ENCODE data around the gene B4GALT1.

The B4GALT1 gene

GRCh38 chr9:33137781-33138264 lies 29.3 kb downstream of the B4GALT1 start:
- no peak overlapping the region for H4K5ac ChIP-seq (ENCODE audit: low read length)
- no peak overlapping the region for H4K8ac ChIP-seq (ENCODE audit: low read depth, low read length)
- no peak for DNase-seq
- no peak overlapping the region for H3K18ac ChIP-seq (ENCODE audit: low read length)
- H3K4me1 ChIP-seq (ENCODE audit: control insufficient read depth, low read depth, low read length), result no peaks in the 10 kb centered on the region
- no peak overlapping the region for H2AK5ac ChIP-seq (ENCODE audit: low read length)
- no peak overlapping the region for H2BK120ac ChIP-seq (ENCODE audit: low read depth, low read length)
- no peak overlapping the region for H3K23ac ChIP-seq (ENCODE audit: low read length)
- no peak overlapping the region for H2BK15ac ChIP-seq (replicated peaks; ENCODE audit: low read depth)
- no peaks in the 10 kb centered on the region for H3K27me3 ChIP-seq (ENCODE audit: insufficient read depth, low read length, poor library complexity)
- WGBS (ENCODE audit: extremely low coverage, insufficient coverage, low lambda C conversion rate), result no CpG with 5 or more reads among the region's 11 CpGs
- H3K36me3 ChIP-seq (ENCODE audit: control insufficient read depth, insufficient read depth, low read length), result no peaks in the 10 kb centered on the region
- H3K27ac ChIP-seq (ENCODE audit: low read depth, low read length), result no peak overlapping the region
- H3K56ac ChIP-seq (ENCODE audit: low read length), result no peak overlapping the region
- H3K79me1 ChIP-seq (ENCODE audit: low read length), result peaks cover 12% of the 10 kb centered on the region
- no peak overlapping the region for H3K9ac ChIP-seq (ENCODE audit: low read length)
- H3K79me2 ChIP-seq (ENCODE audit: control insufficient read depth, insufficient read depth, low read length), result peaks cover 6% of the 10 kb centered on the region
- no peak overlapping the region for H3K4me3 ChIP-seq (ENCODE audit: low read length)
- H2BK5ac ChIP-seq (ENCODE audit: low read length), result no peak overlapping the region
- H3K4me2 ChIP-seq (ENCODE audit: low read length), result no peak overlapping the region
- H3K4ac ChIP-seq (ENCODE audit: low read depth, low read length), result no peak overlapping the region

DNA sequence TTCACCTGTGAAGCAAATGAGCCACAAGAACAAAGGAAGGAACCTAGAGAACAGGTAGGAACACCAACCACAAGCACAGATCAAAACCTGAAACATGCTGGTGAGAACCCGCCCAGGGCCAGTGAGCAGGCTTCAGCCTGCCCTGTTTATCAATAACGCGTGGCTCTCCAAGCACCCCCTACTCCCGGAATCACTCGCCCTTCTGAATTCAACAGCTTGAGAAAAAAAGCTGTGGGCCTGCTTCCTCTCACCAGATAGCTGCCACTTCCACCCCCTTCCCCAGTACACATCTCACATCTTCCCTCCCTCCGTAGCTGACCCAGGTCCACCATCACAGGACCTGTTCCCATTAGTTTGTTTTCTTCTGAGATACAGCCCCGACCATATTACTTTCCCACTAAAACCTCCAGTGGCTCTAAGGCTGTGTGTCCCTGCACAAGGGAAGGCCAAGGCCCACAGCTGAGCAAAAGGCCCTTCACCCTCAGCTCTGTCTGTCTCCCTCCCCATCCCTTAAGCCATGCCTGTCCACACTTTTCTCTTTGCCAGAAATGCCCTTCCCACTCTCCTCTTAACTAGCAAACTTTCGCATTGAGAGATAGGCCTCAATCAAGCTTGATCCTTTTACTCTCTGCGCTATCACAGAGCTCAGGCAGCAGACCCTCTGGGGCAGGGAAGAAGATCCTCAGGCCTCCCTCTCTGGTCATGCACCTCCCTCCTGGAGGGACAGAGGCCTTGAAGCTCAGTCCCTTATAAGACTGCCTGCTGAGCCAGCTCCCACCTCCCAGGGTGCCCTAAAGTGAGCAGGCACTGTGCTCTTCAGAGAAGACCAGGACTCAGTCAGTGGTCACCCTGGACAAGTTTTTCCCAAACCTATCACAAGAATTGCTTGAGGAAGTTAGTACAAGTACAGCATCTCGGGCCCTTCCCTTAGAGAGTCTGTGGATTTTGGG lies 30.1 kb downstream of the B4GALT1 start:
- Histone ChIP-seq H3K18ac (ENCODE audit: low read length) (no peak overlapping the region), H3K9ac (ENCODE audit: low read length) (no peak overlapping the region), H3K4me1 (ENCODE audit: control insufficient read depth, low read depth, low read length) (no peaks in the 10 kb centered on the region), H3K23ac (ENCODE audit: low read length) (no peak overlapping the region), H3K79me2 (ENCODE audit: control insufficient read depth, insufficient read depth, low read length) (peaks cover 6% of the 10 kb centered on the region), H3K56ac (ENCODE audit: low read length) (no peak overlapping the region), H3K27me3 (ENCODE audit: insufficient read depth, low read length, poor library complexity) (no peaks in the 10 kb centered on the region), H3K4me3 (ENCODE audit: low read length) (no peak overlapping the region), H2BK15ac (replicated peaks; ENCODE audit: low read depth) (no peak overlapping the region), H3K4me2 (ENCODE audit: low read length) (no peak overlapping the region), H2BK5ac (ENCODE audit: low read length) (no peak overlapping the region), H3K27ac (ENCODE audit: low read depth, low read length) (no peak overlapping the region), H3K36me3 (ENCODE audit: control insufficient read depth, insufficient read depth, low read length) (no peaks in the 10 kb centered on the region), H4K5ac (ENCODE audit: low read length) (no peak overlapping the region), H3K4ac (ENCODE audit: low read depth, low read length) (no peak overlapping the region), H3K79me1 (ENCODE audit: low read length) (peaks cover 12% of the 10 kb centered on the region), H2AK5ac (ENCODE audit: low read length) (no peak overlapping the region), H2BK120ac (ENCODE audit: low read depth, low read length) (no peak overlapping the region), H4K8ac (ENCODE audit: low read depth, low read length) (no peak overlapping the region)
- DNase-seq, result no peak
- WGBS (ENCODE audit: extremely low coverage, insufficient coverage, low lambda C conversion rate), result no CpG with 5 or more reads among the region's 10 CpGs

GRCh38 chr9:33135470-33135958 lies 31.6 kb downstream of the B4GALT1 start:
- no peak overlapping the region for H3K27ac ChIP-seq (ENCODE audit: low read depth, low read length)
- H4K8ac ChIP-seq (ENCODE audit: low read depth, low read length), result no peak overlapping the region
- no peak overlapping the region for H2BK15ac ChIP-seq (replicated peaks; ENCODE audit: low read depth)
- H3K4me1 ChIP-seq (ENCODE audit: control insufficient read depth, low read depth, low read length), result no peaks in the 10 kb centered on the region
- H3K79me1 ChIP-seq (ENCODE audit: low read length), result peaks cover 12% of the 10 kb centered on the region
- H3K4me2 ChIP-seq (ENCODE audit: low read length), result no peak overlapping the region
- H2BK120ac ChIP-seq (ENCODE audit: low read depth, low read length), result no peak overlapping the region
- H3K56ac ChIP-seq (ENCODE audit: low read length), result no peak overlapping the region
- no peak overlapping the region for H3K4ac ChIP-seq (ENCODE audit: low read depth, low read length)
- peaks cover 6% of the 10 kb centered on the region for H3K79me2 ChIP-seq (ENCODE audit: control insufficient read depth, insufficient read depth, low read length)
- H3K4me3 ChIP-seq (ENCODE audit: low read length), result no peak overlapping the region
- no peak overlapping the region for H3K9ac ChIP-seq (ENCODE audit: low read length)
- no peak overlapping the region for H3K18ac ChIP-seq (ENCODE audit: low read length)
- no peak overlapping the region for H3K23ac ChIP-seq (ENCODE audit: low read length)
- DNase-seq, result no peak
- H3K36me3 ChIP-seq (ENCODE audit: control insufficient read depth, insufficient read depth, low read length), result no peaks in the 10 kb centered on the region
- H2BK5ac ChIP-seq (ENCODE audit: low read length), result no peak overlapping the region
- no peak overlapping the region for H2AK5ac ChIP-seq (ENCODE audit: low read length)
- H4K5ac ChIP-seq (ENCODE audit: low read length), result no peak overlapping the region
- H3K27me3 ChIP-seq (ENCODE audit: insufficient read depth, low read length, poor library complexity), result no peaks in the 10 kb centered on the region
- WGBS (ENCODE audit: extremely low coverage, insufficient coverage, low lambda C conversion rate), result no CpG with 5 or more reads among the region's 8 CpGs

- H4K8ac ChIP-seq (ENCODE audit: low read depth, low read length), result no peak overlapping the region
- no peak overlapping the region for H3K4me2 ChIP-seq (ENCODE audit: low read length)
- H2BK120ac ChIP-seq (ENCODE audit: low read depth, low read length), result no peak overlapping the region
- no peak overlapping the region for H3K23ac ChIP-seq (ENCODE audit: low read length)
- H3K18ac ChIP-seq (ENCODE audit: low read length), result no peak overlapping the region
- H3K27ac ChIP-seq (ENCODE audit: low read depth, low read length), result no peak overlapping the region
- H3K79me1 ChIP-seq (ENCODE audit: low read length), result peaks cover 12% of the 10 kb centered on the region
- no peak overlapping the region for H2AK5ac ChIP-seq (ENCODE audit: low read length)
- H3K36me3 ChIP-seq (ENCODE audit: control insufficient read depth, insufficient read depth, low read length), result no peaks in the 10 kb centered on the region
- H4K5ac ChIP-seq (ENCODE audit: low read length), result no peak overlapping the region
- H3K79me2 ChIP-seq (ENCODE audit: control insufficient read depth, insufficient read depth, low read length), result peaks cover 6% of the 10 kb centered on the region
- WGBS (ENCODE audit: extremely low coverage, insufficient coverage, low lambda C conversion rate), result no CpG with 5 or more reads among the region's 8 CpGs
- no peak overlapping the region for H3K4me3 ChIP-seq (ENCODE audit: low read length)
- no peak overlapping the region for H2BK5ac ChIP-seq (ENCODE audit: low read length)
- H3K9ac ChIP-seq (ENCODE audit: low read length), result no peak overlapping the region
- no peak overlapping the region for H3K4ac ChIP-seq (ENCODE audit: low read depth, low read length)
- H2BK15ac ChIP-seq (replicated peaks; ENCODE audit: low read depth), result no peak overlapping the region
- no peaks in the 10 kb centered on the region for H3K27me3 ChIP-seq (ENCODE audit: insufficient read depth, low read length, poor library complexity)
- H3K56ac ChIP-seq (ENCODE audit: low read length), result no peak overlapping the region
- DNase-seq, result no peak
- H3K4me1 ChIP-seq (ENCODE audit: control insufficient read depth, low read depth, low read length), result no peaks in the 10 kb centered on the region
Observed at GRCh38 chr9:33135031-33135461, 32.1 kb downstream of the B4GALT1 start.

- Histone ChIP-seq H3K79me2 (ENCODE audit: control insufficient read depth, insufficient read depth, low read length) (no peaks in the 10 kb centered on the region), H4K5ac (ENCODE audit: low read length) (no peak overlapping the region), H3K23ac (ENCODE audit: low read length) (no peak overlapping the region), H3K27me3 (ENCODE audit: insufficient read depth, low read length, poor library complexity) (no peaks in the 10 kb centered on the region), H3K27ac (ENCODE audit: low read depth, low read length) (no peak overlapping the region), H2BK15ac (replicated peaks; ENCODE audit: low read depth) (no peak overlapping the region), H3K56ac (ENCODE audit: low read length) (no peak overlapping the region), H3K18ac (ENCODE audit: low read length) (no peak overlapping the region), H3K4me3 (ENCODE audit: low read length) (no peak overlapping the region), H3K4me1 (ENCODE audit: control insufficient read depth, low read depth, low read length) (no peaks in the 10 kb centered on the region), H2BK120ac (ENCODE audit: low read depth, low read length) (no peak overlapping the region), H3K4me2 (ENCODE audit: low read length) (no peak overlapping the region), H2BK5ac (ENCODE audit: low read length) (no peak overlapping the region), H2AK5ac (ENCODE audit: low read length) (no peak overlapping the region), H3K79me1 (ENCODE audit: low read length) (peaks cover 4% of the 10 kb centered on the region), H3K9ac (ENCODE audit: low read length) (no peak overlapping the region), H3K4ac (ENCODE audit: low read depth, low read length) (no peak overlapping the region), H3K36me3 (ENCODE audit: control insufficient read depth, insufficient read depth, low read length) (no peaks in the 10 kb centered on the region), H4K8ac (ENCODE audit: low read depth, low read length) (no peak overlapping the region)
- no CpG with 5 or more reads among the region's 7 CpGs for WGBS (ENCODE audit: extremely low coverage, insufficient coverage, low lambda C conversion rate)
- DNase-seq, result no peak
Observed at GRCh38 chr9:33133186-33133585, 34.0 kb downstream of the B4GALT1 start.
